Measurements from ENCODE around the gene S100A5.
A peak's percentile ranks its signal among the peaks of the same experiment; 100 is the strongest.

Gene S100A5

DNA sequence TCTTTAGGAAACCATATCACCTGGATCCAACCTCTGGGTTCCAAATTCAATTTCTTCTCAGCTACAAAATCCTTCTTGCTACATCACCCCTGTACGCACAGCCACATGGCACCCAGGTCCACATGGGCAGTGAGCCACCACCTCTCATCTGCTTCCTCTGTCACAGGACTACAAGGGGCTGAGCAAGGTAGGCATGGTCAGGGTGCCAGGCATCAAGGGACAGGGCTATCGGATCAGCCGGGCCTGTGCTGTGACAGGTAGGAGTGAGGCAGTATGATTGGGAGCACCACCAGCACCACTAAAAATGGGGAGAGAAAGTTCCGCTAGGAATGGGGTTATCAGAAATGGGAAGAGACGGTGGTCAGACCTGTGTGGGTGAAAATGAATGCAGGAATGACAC, 34.3 kb downstream of the S100A5 start:
- DNase-seq, result no peak

GRCh38 chr1:153505576-153505975, 35.2 kb downstream of the S100A5 start:
- DNase-seq, result no peak

GRCh38 chr1:153503766-153504165, 37.0 kb downstream of the S100A5 start:
- DNase-seq, result no peak

DNA sequence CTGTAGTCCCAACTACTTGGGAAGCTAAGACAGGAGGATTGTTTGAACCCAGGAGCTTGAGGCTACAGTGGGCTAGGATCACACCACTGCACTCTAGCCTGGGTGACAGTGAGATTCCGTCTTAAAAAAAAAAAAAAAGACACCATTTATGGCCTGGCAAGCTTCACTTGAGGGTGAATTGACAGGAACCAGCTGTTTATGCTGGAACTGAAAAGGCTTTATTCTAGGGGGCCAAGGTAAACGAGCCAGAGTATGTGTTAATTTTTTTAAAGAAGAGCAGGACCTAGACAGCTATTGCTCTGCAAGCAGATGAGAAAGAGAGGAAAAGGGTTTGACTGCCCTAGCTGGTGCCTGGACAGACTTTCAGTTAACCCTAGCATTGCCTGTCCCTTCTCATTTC, 42.0 kb downstream of the S100A5 start:
- DNase-seq, result no peak

DNA sequence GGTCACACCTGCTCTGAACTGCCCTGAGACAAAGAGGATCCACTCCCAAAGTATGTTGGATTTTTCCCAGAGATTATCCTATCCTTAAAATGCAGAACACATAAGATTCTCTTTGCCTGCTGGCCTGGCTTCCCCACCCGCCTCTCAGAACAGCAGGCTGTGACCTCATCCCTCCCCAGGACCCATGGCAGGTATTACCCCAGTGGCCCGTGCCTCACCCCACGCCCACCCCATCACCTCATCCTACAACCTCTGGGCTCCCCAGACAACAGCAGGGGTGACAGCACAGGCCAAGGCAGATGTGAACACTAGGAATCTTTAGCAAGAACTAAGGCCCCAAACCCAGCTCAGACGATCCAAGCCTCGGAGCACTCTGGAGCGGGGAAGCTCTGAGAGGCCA, 45.2 kb downstream of the S100A5 start:
- DNase-seq, result no peak

DNA sequence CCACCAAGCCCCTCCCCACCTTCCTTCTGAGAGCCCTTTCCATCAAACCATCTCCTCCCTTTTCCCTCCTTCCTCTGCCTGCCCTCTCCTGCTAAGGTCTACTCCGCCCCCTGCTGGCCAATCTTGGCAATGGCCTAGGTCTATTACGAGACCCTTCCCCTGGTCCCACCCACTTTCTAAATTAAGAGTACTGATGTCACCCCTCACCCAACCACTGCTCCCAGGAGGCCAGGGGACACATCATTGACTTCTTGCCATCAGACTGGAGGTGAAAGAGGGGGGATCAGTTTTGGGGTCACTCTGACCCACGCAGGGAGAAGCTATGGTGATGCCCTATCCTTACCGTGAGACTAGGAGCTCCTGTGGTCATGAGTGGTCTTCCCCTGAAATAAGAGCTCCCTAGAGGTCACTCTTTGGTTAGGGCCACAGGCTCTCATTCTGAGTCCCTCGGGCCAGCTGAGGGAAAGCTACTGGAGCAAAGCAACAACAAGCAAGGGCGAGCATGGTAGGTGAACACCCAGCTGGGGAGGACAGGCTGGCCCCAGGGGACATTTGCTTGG, 45.7 kb downstream of the S100A5 start:
- DNase-seq, result peak; percentile 41 to 77 (median 53)

- no peak for DNase-seq
Measured at GRCh38 chr1:153493343-153493960, 47.3 kb downstream of the S100A5 start.

GRCh38 chr1:153490272-153491051, 50.3 kb downstream of the S100A5 start:
- DNase-seq, result no peak

- no peak for DNase-seq
Measured at GRCh38 chr1:153488731-153489130, 52.0 kb downstream of the S100A5 start.

- DNase-seq, result no peak
Measured at GRCh38 chr1:153487707-153488106, 53.0 kb downstream of the S100A5 start.
